GM19043 (cell line): ENCODE data around the gene MAGI1.
A peak's percentile ranks its signal among the peaks of the same experiment; 100 is the strongest.

Source experiments
- ATAC-seq: cut with Tn5 transposase; IDR thresholded peaks from one replicate; pipeline ENCODE4 v1.9.1; 2021; ENCODE audit warnings: low read depth; ENCODE audit not compliant: unreplicated experiment

Gene MAGI1

DNA sequence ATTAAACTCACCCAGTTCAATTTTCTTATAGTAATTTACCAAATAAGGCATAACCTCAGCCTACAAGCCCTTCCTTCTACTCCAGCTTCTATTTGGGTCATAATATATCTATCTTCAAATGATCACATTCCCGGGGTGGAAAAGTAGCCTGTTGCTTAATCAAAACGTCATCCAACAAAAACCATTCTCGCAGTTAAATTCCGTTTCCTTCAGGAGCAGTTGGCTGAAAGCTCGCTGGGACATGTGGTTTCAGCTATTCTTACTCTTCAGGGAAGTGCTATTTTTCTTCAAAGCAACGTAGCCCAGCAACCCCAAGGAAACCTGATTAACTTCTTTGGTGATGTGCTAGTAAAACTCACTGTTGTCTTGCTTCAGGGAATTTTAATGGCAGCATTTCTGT lies 59.6 kb downstream of the MAGI1 start:
- no peak for ATAC-seq

GRCh38 chr3:65978116-65978515 lies 60.6 kb downstream of the MAGI1 start:
- ATAC-seq: no peak

- ATAC-seq: no peak
These were observed 63.7 kb downstream of the MAGI1 start for GRCh38 chr3:65975032-65975431.

DNA sequence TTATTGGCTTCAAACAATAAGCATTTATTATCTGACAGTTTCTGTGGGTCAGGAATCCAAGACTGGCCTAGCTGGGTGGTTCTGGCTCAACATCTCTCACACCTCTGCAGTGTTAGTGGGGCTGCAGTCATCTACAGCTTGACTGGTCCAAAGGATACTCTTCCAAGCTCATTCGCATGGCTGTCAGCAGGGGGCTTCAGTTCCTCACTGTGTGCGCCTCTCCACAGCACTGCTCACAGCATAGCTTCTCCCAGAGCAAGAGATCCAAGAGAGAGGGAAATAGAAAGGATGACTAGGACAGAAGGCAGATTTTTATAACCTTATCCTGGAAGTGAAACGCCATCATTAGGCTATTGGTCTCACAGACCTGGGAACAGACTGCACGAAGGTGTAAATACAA lies 64.2 kb downstream of the MAGI1 start:
- no peak for ATAC-seq

DNA sequence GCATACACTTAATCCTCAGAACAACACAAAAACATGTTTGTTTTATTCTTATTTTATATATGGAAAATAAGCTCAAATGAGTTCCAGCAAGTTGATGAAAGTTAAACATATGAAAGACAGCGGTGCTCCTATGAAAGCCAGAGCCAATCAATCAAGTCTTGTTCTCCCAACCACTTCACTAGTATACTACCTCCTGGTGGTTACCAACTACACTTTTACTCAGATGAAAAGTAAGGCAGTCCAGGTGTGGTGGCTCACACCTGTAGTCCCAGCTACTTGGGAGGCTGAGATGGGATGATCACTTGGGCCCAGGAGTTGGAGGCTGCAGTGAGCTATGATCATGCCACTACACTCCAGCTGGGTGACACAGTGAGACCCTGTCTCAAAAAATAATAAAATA lies 66.0 kb downstream of the MAGI1 start:
- no peak for ATAC-seq

DNA sequence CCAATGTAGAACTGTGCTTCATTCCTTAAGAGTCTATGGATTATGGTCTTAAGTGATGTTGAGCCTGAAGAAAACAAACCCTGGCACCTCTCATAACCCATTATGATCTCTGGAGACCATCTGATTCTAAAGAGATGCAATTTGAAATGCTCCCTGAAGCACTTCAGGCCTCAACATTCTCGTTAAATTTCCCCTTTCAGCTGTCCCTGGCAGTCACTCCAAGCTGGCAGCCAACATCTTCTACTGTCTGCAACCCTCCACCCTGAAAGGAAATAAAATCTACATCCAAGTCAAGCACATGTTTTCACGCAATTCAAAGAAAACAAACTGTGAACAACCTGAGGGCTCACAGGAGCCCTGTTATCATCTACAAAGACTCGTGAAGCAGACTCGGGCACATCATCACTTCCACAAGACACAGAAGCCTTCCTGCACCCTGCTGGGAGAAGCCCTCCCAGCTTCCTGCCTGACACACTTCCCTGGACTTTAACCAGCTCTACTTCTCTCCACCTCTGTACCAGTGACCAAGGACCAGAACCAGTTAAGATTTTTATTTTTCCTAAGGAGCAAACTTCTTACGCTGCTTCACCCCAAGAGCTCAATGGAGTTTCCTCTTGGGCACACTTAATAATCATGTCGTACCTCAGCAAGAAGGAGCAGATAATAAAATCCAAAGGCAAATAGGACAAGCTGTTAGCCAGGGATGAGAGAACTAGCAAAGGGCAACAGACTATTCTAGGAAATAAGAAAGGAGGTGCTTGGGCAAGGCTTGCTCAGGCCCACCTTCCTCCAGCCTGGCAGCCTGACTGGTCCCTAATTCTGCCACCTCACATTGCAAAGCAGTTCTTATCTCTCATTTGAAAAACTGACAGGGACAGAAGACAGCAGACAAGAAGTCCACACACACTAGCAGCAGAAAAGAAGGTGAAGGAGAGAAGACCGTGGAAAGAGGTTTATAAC lies 67.1 kb downstream of the MAGI1 start:
- no peak for ATAC-seq

DNA sequence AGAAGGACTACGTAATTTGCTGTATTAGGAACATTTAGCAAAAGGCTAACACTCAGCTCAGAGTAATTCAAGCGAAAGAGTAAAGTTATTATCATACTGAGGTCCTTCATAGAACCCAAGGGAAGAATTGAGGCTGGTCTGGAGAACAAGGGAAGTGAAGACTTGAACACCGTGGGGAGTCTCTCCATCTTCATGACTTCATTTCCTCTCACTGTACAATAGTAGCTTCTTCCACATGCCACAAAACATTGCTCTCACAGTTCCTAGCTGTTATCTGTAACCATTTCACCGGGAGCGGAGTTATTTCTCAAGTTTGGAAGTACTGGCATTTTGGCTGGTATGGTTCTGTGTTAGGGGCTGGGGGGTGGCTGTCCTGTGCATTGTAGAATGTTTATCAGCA lies 69.7 kb downstream of the MAGI1 start:
- ATAC-seq: no peak

DNA sequence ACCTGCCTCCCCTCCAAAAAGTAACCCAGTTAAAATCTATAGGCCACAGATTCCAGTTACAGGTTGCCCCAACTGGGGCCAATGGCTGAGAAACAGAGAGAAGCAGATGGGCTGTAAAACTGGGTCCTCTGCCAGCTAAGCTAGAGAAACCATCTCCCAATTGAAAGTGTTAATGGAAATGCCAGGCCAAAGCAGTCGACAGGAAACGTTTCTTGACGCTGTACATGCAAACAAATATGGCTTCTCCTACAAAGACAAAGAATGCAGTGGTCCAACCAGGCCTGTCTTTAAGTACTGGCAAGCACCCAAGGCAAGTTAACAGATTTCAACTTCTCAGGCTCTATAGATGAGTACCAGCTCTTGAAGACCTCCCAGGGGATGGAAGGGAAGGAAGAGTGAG lies 71.3 kb downstream of the MAGI1 start:
- ATAC-seq: no peak

- ATAC-seq: no peak
These were observed 73.9 kb downstream of the MAGI1 start for GRCh38 chr3:65964838-65965237.

DNA sequence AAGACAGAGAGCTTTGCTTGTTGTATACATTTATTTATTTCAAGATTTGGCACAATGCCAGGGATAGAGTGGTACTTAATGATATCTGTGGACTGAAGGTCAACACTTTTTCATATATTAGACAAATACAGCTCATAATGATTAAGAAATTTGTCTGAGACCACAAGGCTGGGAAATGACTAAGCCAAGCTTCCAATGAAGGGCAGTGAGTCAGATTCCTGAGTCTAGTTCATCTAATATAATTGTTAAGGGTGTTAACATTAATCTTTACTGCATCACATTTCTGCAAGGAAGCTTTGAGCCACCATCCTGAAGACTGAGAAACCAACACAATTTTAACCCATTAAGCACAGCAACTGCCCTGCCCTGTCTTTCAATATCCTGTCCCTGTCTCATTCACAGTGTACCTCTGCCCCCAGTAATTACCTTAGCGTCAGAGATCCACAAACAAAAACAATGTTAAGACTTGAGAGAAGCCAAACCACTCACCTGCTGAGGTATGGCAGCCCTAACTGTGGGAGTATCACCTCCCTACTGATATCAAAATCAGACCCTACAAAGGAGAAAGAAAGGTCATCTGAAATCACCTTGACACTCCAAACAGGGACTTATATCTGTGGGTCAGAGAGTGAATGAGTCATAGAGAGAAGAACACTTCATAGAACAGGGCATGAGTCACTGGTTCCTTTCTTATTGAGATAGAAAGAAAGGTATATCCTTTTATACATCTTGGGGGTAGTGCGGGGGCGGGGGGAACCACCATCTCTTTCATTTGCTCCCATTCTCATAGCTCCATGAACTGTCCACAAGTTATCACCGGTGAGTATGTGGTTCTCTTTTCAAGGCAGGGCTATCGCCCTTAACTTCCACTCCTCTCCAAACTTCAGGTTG lies 74.7 kb downstream of the MAGI1 start:
- ATAC-seq: peak; percentile 95

DNA sequence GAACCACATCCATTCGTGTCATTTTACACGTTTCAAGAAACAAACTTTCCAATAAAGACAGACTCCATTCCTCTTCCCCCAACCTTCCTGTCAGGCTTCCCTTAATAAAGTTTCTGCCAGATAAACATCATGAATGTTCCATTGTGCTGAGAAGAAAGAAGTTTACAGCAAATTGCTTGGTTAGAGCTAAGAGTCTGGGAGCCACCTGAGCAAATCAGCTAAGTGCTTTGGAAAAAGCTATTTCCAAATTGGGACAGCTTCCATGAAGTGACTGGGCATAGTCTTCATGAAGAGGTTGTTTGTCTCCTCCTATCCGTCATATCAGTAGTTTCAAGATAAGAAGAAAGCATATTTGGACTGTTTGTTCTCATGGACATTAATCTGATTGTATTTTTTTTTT lies 77.0 kb downstream of the MAGI1 start:
- no peak for ATAC-seq

DNA sequence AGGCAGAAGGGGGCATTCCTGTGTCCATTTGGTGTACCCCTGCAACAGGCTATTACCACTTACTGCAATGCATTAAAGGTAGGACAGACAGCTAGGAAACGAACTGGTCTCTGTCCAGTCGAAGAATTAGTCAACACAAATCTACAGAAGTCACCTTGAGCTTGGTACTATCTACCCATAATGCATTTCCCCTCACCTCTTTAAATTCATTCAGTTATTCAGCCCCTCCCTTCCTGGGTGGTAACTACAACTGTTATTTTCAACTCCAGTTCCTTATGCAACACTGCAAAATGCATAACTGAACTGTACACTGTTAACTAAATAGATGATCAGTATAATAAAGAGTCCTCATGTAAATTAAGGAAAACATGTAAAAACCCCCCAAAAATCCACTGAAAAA lies 77.6 kb downstream of the MAGI1 start:
- no peak for ATAC-seq

- ATAC-seq: no peak
These were observed 78.6 kb downstream of the MAGI1 start for GRCh38 chr3:65960087-65960486.

DNA sequence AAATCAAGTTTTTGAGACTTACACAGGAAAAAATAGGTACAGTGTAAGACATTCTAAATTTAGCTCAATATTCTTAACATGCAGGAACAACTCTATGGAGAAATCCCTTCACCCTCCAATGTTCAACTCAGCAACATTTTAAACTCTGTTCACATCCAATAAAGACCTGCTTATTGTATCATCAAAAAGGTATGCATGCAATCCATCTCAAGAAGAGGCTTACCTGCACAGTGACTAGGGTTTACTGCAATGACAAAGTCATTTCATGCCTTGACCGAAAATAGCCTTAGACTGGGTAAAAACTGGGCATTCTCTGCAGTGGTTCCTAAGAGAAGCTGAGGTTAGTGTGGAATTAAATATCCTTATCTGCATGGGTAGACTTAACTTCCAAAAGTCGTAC lies 80.5 kb downstream of the MAGI1 start:
- no peak for ATAC-seq

- ATAC-seq: no peak
These were observed 82.8 kb downstream of the MAGI1 start for GRCh38 chr3:65955792-65956477.

DNA sequence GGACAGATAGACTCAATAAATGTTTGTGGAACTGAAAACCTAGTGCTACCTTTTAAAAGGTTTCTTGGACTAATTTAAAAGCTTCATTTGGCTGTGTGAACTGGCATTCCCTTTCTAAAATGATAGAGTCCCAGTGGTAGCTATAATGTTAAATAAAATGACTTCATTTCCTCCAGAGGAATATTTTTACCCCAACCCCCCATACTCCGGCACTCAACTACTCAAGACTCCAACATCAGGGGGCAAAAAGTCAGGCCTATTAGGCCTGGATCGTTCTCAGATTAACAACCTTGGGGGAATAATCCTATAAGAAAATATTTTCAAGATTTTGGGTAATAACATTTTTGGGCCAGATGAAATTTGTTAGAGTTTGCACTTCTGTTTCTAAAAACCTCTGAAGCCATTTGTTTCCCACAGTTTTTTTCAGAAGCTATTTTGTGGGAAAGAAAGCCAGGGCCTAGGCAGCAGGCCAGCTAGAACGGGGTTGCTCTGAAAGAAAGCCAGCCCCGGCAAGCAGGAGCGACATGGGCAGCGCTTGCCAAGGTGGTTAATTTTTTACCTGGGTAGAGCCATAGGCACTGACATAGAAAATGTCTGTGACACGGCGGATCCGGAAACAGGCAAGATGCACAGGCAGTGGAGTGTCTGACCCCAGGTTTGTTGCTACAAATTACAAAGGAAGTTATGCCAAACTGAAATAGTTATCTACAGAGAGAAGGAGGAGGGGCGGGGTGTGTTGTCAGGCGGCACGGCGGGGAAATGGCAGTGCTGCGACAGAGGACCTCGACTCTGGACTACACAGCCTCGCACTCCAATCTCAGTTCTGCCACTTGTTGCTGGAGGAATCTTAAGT lies 84.6 kb downstream of the MAGI1 start:
- no peak for ATAC-seq

DNA sequence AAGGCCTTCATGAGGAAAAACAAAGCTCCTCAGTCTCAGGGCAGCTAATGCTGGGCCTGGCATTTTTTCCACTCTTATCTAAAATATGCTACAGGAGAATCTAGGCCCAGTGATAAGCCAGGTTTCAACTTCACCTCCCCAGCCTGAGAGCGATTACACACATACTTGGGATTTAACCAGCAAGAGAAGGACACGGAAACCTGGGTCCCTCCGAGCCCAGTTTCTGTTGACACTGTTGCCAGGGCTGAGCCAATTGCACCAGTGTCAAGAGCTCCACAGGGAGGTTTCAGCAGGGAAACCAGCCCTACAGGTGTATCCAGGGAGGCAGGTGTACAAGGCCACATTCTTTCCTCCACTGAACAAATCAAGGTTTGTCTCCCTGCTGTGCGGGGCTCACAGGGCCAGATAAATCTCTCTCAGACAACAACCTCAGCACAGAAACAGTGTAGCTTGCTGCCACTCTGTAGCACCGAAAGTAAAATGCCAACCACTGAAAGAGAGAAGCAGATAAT lies 85.4 kb downstream of the MAGI1 start:
- no peak for ATAC-seq

- ATAC-seq: no peak
These were observed 85.9 kb downstream of the MAGI1 start for GRCh38 chr3:65952842-65953241.

GRCh38 chr3:65951836-65952505 lies 86.7 kb downstream of the MAGI1 start:
- no peak for ATAC-seq
